Putamen (tissue), 1 donor: ENCODE data around the gene RHOF.

Experiments
- DNase-seq: peaks from one replicate; pipeline ENCODE4 v3.0.0-alpha.2; 2016; ENCODE audit warnings: low spot score

Gene RHOF

DNA sequence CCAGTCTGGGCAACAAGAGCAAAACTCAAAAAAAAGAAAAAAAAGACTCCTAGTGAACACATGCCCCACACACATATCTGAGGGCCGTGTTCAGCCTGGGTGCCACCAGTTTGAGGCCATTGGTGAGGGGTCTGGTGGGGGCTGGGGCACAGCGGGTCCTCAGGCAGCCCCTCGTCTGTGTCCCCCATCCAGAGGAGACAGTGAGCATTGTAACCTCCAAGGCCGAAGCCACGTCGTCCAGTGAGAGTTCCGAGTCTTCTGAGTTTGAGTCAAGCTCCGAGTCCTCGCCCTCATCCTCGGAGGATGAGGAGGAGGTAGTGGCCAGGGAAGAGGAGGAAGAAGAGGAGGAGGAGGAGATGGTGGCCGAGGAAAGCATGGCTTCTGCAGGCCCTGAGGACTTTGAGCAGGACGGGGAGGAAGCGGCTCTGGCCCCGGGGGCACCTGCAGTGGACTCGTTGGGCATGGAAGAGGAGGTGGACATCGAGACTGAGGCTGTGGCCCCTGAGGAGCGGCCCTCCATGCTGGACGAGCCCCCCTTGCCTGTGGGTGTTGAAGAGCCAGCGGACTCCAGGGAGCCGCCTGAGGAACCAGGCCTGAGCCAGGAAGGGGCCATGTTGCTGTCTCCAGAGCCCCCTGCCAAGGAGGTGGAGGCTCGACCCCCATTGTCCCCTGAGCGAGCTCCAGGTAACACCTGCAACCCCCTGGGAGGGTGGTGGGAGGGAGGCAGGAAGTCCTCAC, 25.9 kb upstream of the RHOF start:
- DNase-seq = no peak

DNA sequence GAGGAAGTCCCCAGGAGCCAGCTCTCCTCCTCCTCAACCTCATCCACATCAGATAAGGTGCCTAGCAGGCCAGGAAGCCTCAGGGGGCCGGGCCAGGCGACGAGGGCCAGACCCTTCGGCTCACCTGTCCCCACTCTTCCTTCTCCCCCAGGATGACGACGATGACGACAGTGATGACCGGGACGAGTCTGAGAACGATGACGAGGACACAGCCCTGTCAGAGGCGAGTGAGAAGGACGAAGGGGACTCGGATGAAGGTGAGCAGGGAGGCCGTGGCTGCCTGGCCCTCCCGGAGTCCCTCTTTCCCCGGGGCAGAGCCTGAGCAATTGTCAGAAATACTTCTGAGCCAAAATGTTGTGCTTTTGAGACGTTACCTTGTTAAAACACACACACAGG, 24.2 kb upstream of the RHOF start:
- DNase-seq = no peak

- DNase-seq = no peak
These were observed 23.6 kb upstream of the RHOF start for GRCh38 chr12:121816925-121817647.

DNA sequence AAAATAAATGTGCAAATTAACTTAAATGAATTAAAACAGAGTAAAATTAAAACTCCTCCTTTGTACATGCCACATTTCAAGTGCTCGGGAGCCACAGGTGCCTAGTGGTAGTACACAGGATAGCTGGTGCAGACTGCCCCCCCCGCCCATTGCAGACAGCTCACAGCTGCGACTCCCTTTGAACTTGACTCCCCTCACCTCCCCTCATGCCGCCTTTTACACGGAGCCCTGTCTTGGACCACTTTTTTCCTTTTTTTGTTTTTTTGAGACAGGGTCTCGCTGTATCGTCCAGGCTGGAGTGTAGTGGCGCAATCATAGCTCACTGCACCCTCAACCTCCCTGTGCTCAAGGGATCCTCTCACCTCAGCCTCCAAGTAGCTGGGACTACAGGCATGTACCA, 21.8 kb upstream of the RHOF start:
- no peak for DNase-seq

- DNase-seq = no peak
These were observed 21.1 kb upstream of the RHOF start for GRCh38 chr12:121814429-121815119.

DNA sequence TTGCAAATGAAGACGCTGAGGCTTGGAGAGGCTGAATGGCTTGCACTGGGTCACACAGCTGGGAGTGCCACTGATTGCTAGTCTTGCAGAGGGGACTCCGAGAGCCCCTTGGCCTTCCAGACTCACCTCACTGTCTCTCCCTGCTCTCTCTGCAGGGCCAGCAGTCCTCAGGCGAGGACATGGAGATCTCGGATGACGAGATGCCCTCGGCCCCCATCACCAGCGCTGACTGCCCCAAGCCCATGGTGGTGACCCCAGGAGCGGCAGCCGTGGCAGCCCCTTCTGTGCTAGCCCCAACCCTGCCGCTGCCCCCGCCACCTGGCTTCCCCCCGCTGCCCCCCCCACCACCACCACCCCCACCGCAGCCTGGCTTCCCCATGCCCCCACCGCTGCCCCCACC, 20.5 kb upstream of the RHOF start:
- DNase-seq = no peak

DNA sequence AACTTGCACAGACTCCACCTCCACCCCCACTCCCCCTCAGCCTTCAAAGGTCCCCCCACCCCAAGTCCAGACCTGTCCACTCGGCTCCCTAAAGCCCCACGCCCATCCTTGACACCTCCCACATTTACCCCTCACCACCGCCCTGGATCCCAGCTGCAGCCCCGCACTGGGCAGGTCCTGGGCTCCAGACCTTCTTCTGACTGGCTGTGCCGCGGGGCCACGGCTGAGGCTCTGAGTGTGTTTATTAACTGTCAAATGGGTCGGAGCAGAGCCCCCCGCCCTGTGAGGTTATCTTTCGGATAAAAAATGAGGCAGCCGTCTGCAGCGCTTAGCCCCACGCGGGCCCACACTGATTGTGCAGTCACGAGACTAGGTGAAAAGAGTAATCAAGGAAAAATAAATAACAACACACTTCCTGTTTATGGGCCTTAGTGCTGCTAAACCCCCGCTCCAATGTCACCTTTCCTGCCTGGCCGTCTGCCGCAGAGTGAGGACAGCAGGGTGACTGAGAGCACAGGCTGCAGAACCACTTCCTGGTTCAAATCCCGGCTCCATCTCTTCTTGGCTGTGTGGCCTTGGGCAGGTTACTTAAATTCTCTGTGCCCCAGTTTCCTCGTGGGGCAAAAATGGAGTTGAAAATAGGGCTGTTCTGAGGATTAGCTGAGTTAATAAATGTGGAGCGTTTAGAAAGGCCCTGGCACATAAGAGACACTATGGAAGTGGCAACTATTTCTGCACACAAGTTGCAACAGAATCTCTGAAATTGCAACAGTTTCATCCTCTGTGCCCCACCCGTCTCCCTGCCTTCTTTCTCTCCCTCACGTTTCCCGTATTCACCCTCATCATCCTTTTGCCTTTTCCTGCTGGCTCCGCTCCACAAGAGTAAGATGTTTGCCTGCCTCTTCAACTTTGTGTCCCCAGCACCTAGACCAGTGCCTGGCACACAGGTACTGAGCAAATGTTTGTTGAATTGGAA, 19.7 kb upstream of the RHOF start:
- DNase-seq = no peak

DNA sequence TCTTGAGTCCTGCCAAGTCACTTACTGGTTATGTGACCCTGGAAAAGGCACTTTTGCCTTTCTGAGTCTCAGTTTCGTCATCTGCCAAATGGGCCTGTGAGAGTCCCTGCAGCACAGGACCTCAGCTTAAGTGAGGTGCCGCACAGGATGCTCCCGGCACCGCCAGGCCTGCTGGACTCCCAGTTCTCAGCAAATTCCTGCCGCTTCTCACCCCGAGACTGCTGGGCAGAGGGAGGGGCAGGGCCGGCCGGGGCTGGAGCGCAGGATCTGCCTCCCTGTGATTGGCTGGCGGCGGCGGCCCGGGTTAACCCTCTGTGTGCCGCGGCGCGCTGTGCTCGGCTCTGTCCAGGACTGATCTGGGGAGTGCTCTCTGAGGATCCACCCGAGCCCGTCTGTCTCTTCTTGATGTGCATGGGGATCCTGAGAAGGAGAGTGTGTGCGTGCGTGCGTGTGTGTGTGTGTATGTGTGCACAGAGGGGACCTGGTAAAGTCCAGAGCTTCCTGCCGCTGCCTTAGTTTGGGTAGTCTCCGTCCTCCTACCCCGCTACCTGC, 18.9 kb upstream of the RHOF start:
- DNase-seq = no peak

DNA sequence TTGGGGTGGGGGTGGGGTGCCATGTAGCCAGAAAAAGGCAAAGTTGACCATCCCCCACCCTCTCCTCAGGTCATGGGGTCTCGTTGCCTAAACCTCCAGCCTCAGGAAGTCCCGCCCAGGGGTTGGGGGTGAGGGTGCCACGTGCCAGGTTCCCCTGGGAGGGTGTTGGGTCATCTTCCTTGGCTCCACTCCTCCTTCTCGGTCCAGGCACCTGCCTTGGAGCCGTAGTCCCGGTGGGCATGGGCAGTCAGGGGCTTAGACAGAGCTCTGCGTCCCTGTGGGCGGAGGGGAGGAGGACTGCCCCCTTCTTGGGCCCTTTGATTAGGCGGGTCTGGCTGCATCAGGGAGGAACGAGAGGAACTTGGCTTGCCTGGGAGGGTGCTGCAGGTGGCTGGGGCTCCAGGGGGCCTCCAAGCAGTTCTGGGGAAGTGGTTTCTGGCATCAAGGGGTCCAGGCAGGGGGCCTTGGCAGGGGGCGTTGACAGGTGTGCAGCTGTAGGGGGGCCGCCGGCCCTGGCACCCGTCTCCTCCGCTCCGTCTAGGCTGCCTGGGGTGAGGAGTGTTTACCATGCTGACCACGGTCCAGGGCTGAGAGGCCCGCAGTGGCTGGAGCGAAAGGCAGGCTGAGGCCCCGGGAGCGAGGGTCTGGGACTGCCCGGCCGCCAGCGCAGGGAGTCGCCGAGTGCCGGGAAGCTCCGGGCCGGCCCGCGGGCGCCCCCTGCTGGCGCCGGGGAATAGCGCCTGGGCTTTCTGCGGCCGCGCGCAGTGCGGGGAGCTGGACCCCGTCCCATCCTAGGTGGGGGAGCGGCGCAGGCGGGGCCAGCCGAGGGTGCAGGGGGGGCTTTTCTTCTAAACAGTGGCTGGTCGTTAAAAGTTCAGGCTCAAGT, 18.2 kb upstream of the RHOF start:
- peak; percentile 49 for DNase-seq

DNA sequence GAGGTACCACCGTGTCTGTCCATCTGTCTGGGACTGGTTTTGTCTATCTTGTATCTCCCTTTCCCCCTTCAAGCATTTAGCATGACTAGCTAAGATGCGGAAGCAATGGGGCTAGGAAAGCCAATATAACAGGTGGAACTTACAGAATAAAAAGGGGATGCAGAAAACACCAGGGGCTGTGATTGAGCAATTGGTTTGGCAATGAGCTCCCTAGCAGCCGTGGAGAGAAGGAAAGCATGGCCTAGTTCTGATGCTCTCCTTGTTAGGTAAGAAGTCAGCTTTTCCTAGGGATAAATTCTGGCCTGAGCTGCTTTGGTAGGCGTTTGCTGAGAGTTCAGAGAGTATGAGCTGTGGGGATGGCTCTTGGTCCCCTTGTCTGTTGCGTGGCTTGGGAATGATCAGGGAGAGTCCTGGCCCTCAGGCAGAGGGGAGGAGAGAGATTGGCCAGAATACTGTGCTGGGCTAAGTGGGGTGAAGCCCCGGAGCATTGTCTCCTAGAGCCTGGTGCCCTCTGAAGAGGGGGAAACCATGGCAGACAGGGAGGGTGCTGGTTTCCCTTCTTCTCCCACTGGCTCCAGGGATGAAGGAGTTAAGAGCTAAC, 17.4 kb upstream of the RHOF start:
- no peak for DNase-seq

DNA sequence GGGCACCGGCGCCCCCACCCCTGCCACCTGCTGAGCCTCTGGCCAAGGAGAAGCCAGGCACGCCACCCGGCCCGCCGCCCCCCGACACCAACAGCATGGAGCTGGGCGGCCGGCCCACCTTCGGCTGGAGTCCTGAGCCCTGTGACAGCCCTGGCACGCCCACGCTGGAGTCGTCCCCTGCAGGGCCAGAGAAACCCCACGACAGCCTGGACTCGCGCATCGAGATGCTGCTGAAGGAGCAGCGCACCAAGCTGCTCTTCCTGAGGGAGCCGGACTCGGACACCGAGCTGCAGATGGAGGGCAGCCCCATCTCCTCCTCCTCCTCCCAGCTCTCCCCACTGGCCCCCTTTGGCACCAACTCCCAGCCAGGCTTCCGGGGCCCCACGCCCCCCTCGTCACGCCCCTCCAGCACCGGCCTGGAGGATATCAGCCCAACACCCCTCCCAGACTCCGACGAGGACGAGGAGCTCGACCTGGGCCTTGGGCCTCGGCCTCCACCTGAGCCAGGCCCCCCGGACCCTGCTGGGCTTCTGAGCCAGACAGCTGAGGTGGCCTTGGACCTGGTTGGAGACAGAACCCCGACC, 16.8 kb upstream of the RHOF start:
- DNase-seq = no peak

GRCh38 chr12:121809712-121810116, 16.2 kb upstream of the RHOF start:
- DNase-seq = no peak

- DNase-seq = no peak
These were observed 15.1 kb upstream of the RHOF start for GRCh38 chr12:121808623-121809022.

GRCh38 chr12:121807642-121808347, 14.3 kb upstream of the RHOF start:
- no peak for DNase-seq

- no peak for DNase-seq
These were observed 13.3 kb upstream of the RHOF start for GRCh38 chr12:121806546-121807423.

DNA sequence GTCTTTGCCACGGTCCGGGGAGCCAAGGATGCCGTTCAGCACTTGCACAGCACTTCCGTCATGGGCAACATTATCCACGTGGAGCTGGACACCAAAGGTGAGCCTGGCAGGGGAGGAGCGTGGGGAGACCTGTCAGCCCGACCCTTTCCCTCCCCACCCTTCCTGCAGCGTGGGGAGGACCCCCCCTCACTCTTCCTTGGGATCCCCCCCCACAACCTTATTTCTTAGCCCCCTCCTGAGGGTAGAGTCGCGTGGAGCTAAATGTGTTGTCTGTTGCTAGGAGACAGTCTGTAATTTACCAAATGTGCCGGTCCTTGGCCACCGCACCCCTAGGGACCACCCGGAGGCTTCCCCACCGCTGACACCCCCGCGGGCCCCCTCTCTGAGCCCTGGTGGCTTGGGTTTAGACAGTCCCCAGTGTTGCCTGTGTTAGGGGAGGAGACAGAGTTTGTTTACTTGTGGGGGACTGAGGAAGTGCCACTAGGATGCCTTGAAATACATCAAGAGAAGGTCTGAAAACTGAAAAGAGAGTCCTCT, 12.6 kb upstream of the RHOF start:
- no peak for DNase-seq

DNA sequence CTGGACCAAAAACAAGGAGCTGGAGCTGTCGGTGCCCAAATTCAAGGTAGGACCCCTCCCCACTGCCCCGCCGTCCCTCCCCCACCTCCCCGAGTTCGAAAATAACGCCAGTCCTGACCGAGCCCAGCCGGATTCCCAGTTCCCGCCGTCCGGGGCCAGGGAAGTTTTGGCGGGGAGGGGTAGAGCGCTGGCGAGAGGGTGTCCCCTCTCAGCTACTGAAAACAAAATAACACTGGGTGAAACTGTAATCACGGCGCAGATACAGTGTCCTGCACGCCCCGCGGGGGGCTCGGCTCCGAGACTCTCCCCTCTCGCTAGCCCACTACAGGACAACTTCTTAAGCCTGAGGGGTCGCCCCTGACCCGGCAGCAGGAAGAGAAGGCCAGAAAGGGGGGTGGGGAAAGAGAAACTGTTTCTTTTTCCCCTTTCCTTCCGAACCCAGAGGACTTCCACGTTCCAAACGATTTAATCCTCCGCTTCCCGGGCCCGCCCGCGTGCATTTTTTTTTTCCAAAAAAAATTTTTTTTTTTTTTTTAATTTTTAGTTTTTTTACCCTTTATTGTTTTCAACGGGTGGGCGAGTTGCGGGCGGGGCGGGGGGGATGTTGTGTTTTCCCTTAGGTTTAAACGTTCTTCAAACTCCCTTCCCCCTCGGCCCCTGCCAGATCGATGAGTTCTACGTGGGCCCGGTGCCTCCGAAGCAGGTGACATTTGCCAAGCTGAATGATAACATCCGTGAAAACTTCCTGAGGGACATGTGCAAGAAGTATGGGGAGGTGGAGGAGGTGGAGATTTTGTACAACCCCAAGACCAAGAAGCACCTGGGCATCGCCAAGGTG, 11.9 kb upstream of the RHOF start:
- DNase-seq = no peak
